A673 (cell line): ENCODE results near the gene NOX4.
"Not testable (repeated sequence)": the region's sequence is repeated elsewhere in the genome, so short reads cannot be mapped to it uniquely, and the experiment has no call there.

Source experiments
- CTCF ChIP-seq: fragments of 300-800, 200-600 bp; sonication (generic); conservative IDR thresholded peaks from 2 replicates; pipeline ENCODE4 v1.5.1; 2017; ENCODE audit warnings: low read depth, mild to moderate bottlenecking, antibody characterized with exemption, low read length, moderate library complexity, mixed read lengths
- EZH2 ChIP-seq: fragments of 200-600 bp; sonication (generic); IDR thresholded peaks from 2 replicates; pipeline ENCODE4 v1.6.1; 2017; ENCODE audit warnings: borderline replicate concordance, low read depth, mild to moderate bottlenecking, mixed read lengths, antibody characterized with exemption, low read length; ENCODE audit not compliant: poor library complexity, severe bottlenecking

- not testable (repeated sequence) for TF ChIP-seq CTCF, EZH2
Measured at GRCh38 chr11:89408441-89408840, 82.7 kb downstream of the NOX4 start.
